Aorta (tissue), 5 donors: ENCODE results near the gene PIP5K1C. TPM values are rescaled to one million over a fixed set of nuclear protein-coding genes. Genes with fewer than 3 reads are reported as not detected.
A peak's percentile ranks its signal among the peaks of the same experiment; 100 is the strongest.

Experiments
- ATAC-seq: fragments of 200-7000 bp; cut with Tn5 transposase; one replicate; pipeline ENCODE4 v1.9.1; 2022; ENCODE audit warnings: moderate library complexity; ENCODE audit not compliant: low FRiP score
- DNase-seq, 2 donors: peaks; one replicate each; pipeline ENCODE4 v3.0.0-alpha.2; 2020
- H3K27ac ChIP-seq, 2 donors: one replicate each; pipeline ENCODE4 v1.5.1; 2013; ENCODE audit warnings: low read length in 2 of 2, mild to moderate bottlenecking in 2 of 2, moderate library complexity in 2 of 2, control low read depth in 1 of 2, inconsistent platforms in 1 of 2, low read depth in 1 of 2
- H3K27me3 ChIP-seq, 2 donors: one replicate each; pipeline ENCODE4 v1.6.1; 2013; ENCODE audit warnings: control low read depth in 1 of 2, low read length in 1 of 2, mild to moderate bottlenecking in 1 of 2, moderate library complexity in 1 of 2; ENCODE audit not compliant: insufficient read depth in 2 of 2, control insufficient read depth in 1 of 2
- H3K36me3 ChIP-seq, 2 donors: one replicate each; pipeline ENCODE4 v1.6.1; 2013; ENCODE audit warnings: control low read depth in 1 of 2, low read length in 1 of 2, mild to moderate bottlenecking in 1 of 2; ENCODE audit not compliant: insufficient read depth in 2 of 2, control insufficient read depth in 1 of 2
- H3K4me1 ChIP-seq, 2 donors: one replicate each; pipeline ENCODE4 v1.6.1; 2013; ENCODE audit warnings: low read length in 2 of 2, control low read depth in 1 of 2, mild to moderate bottlenecking in 1 of 2, moderate library complexity in 1 of 2; ENCODE audit not compliant: insufficient read depth in 2 of 2, control insufficient read depth in 1 of 2
- H3K4me3 ChIP-seq, 2 donors: one replicate each; pipeline ENCODE4 v1.5.1; 2013; ENCODE audit warnings: low read length in 2 of 2, control low read depth in 1 of 2, mild to moderate bottlenecking in 1 of 2
- H3K9me3 ChIP-seq: one replicate; pipeline ENCODE4 v1.6.1; 2013; ENCODE audit warnings: mild to moderate bottlenecking, low read length; ENCODE audit not compliant: control insufficient read depth
- WGBS, 2 donors: extraction: QIAGEN DNeasy Blood & Tissue Kit; methylation state at CpG; one replicate each; pipeline ENCODE4 v1.1.7; 2013; 5-methylcytosine and 5-hydroxymethylcytosine counted together
- intact Hi-C, 2 donors: fragments of 100-400 bp; cut with DNase I; formaldehyde crosslinking; loops; one replicate each; pipeline versions ENCODE4 v1.14.2 to v1.15.0; 2022
- polyA plus RNA-seq, 2 donors: library from polyadenylated mRNA; stranded (reverse); fragments of 200-250 nt; gene quantifications; one replicate each; pipeline ENCODE4 v1.2.3, GENCODE V29; 2013
- total RNA-seq, 2 donors: library from RNA; stranded (reverse); fragmentation: NEBNext Ultra II Directional; extraction: Animal tissue kit (Norgen Biotek cat#: 25700); gene quantifications; one replicate each; pipeline ENCODE4 v1.2.1, GENCODE V29; 2021
- donor health status: healthy with polysubstance abuse.
- donor health status: Bipolar disorder and iron deficiency.
- donor health status: DM: no; HTN: no; CAD: no.
- donor health status: DM: no; HTN: no; CAD: no.
- donor health status: DM: yes; HTN: yes; CAD: no.

PIP5K1C gene
- total and polyA plus RNA-seq, 4 donors, result 25.2 to 83.3 (median 52.8) TPM

GRCh38 chr19:3712663-3713611 is 12.7 kb upstream of the PIP5K1C start:
- WGBS, 2 donors, result 49 to 50% methylated on average over 23 of the region's 23 CpGs
- peak; percentile 30 for ATAC-seq
- Histone ChIP-seq H3K9me3 (no peaks in the 10 kb centered on the region), H3K4me3 (no peak overlapping the region), H3K27me3 (no peaks in the 10 kb centered on the region), H3K27ac (no peak overlapping the region), H3K4me1 (no peaks in the 10 kb centered on the region), H3K36me3 (no peaks in the 10 kb centered on the region)
- intact Hi-C loops, result no loop called here
- DNase-seq, result no peak

GRCh38 chr19:3710265-3710812 is 10.1 kb upstream of the PIP5K1C start:
- WGBS, 2 donors, result 44 to 49% methylated on average over 20 of the region's 20 CpGs

GRCh38 chr19:3708207-3708931 is 8.1 kb upstream of the PIP5K1C start, which contains the start of gene TJP3:
Gene TJP3, plus strand, starts transcription at chr19:3708384. Its CDS starts 20,049 bp downstream, at chr19:3728433.
- DNase-seq (no peak), ATAC-seq (no peak)
- Histone ChIP-seq H3K36me3 (no peaks in the 10 kb centered on the region), H3K9me3 (no peaks in the 10 kb centered on the region), H3K27ac (no peak within 1 kb of the TSS), H3K4me3 (no peak within 1 kb of the TSS), H3K4me1 (no peaks in the 10 kb centered on the region), H3K27me3 (no peaks in the 10 kb centered on the region)
- 25 to 38% methylated on average over 23 to 24 of the region's 24 CpGs for WGBS, 2 donors
- intact Hi-C loops, result loop anchor here in 1 of 2 donors (5.0 kb wide), 1 partner anchor 161 kb away; no protein-coding TSS in a partner anchor

More at GRCh38 chr19:3710265-3710812, 10.1 kb upstream of the PIP5K1C start:
- H3K27me3 ChIP-seq, result no peaks in the 10 kb centered on the region
- peak; percentile 84 to 92 for DNase-seq
- H3K36me3 ChIP-seq, result no peaks in the 10 kb centered on the region
- ATAC-seq, result peak; percentile 39
- no peak overlapping the region for H3K4me3 ChIP-seq
- intact Hi-C loops, result no loop called here
- no peak overlapping the region for H3K27ac ChIP-seq
- no peaks in the 10 kb centered on the region for H3K4me1 ChIP-seq
- no peaks in the 10 kb centered on the region for H3K9me3 ChIP-seq

- WGBS, 2 donors, result 79 to 88% methylated on average over 12 of the region's 12 CpGs
- no peaks in the 10 kb centered on the region for H3K36me3 ChIP-seq
- H3K27me3 ChIP-seq, result no peaks in the 10 kb centered on the region
- no peak overlapping the region for H3K27ac ChIP-seq
- no peak overlapping the region for H3K4me3 ChIP-seq
- DNase-seq (no peak), ATAC-seq (no peak)
- no peaks in the 10 kb centered on the region for H3K9me3 ChIP-seq
- intact Hi-C loops, result loop anchor here in 1 of 2 donors (5.0 kb wide), 1 partner anchor 161 kb away; no protein-coding TSS in a partner anchor
- no peaks in the 10 kb centered on the region for H3K4me1 ChIP-seq
Measured at GRCh38 chr19:3707868-3708206, 7.6 kb upstream of the PIP5K1C start.

- no peak overlapping the region for H3K27ac ChIP-seq
- DNase-seq (no peak), ATAC-seq (no peak)
- H3K27me3 ChIP-seq, result no peaks in the 10 kb centered on the region
- H3K36me3 ChIP-seq, result no peaks in the 10 kb centered on the region
- no peaks in the 10 kb centered on the region for H3K9me3 ChIP-seq
- WGBS, 2 donors, result 4 to 20% methylated on average over 1 of the region's 1 CpG
- no peak overlapping the region for H3K4me3 ChIP-seq
- H3K4me1 ChIP-seq, result no peaks in the 10 kb centered on the region
- intact Hi-C loops, result loop anchor here in 1 of 2 donors (2.0 kb wide), 1 partner anchor 36 kb away; no protein-coding TSS in a partner anchor
Measured at GRCh38 chr19:3701200-3701599, 932 bp upstream of the PIP5K1C start.

- Histone ChIP-seq H3K4me1 (no peaks in the 10 kb centered on the region), H3K9me3 (no peaks in the 10 kb centered on the region), H3K27ac (peak overlapping the region in 1 of 2 donors; percentile 60), H3K27me3 (no peaks in the 10 kb centered on the region), H3K36me3 (no peaks in the 10 kb centered on the region), H3K4me3 (peak overlapping the region; percentile 91 to 94)
- WGBS, 2 donors, result 0% methylated on average over 13 to 43 of the region's 43 CpGs
- intact Hi-C loops, result loop anchor here (1.0 to 2.0 kb wide), 2 partner anchors 33 to 35 kb away; no protein-coding TSS in a partner anchor
- DNase-seq, result no peak
- ATAC-seq, result no peak
Measured at GRCh38 chr19:3699741-3700241, 477 bp downstream of the PIP5K1C start.

GRCh38 chr19:3698974-3699740 is 1.1 kb downstream of the PIP5K1C start:
- peak; percentile 77 to 83 for DNase-seq
- no peaks in the 10 kb centered on the region for H3K27me3 ChIP-seq
- WGBS, 2 donors, result 1 to 4% methylated on average over 31 to 34 of the region's 34 CpGs
- no peaks in the 10 kb centered on the region for H3K9me3 ChIP-seq
- H3K27ac ChIP-seq, result peak overlapping the region in 1 of 2 donors; percentile 19
- intact Hi-C loops, result no loop called here
- no peaks in the 10 kb centered on the region for H3K4me1 ChIP-seq
- peak overlapping the region; percentile 91 to 94 for H3K4me3 ChIP-seq
- no peaks in the 10 kb centered on the region for H3K36me3 ChIP-seq
- peak; percentile 53 for ATAC-seq
